H9 (cell line): ENCODE measurements around the gene ANKIB1. TPM values are rescaled to one million over a fixed set of nuclear protein-coding genes. Genes with fewer than 3 reads are reported as not detected.

ENCODE experiments used
- DNase-seq: peaks from one replicate; pipeline ENCODE4 v3.0.0-alpha.2; 2017
- H2AFZ ChIP-seq: one replicate; pipeline ENCODE4 v1.6.1; 2013; ENCODE audit warnings: mild to moderate bottlenecking, low read length, control low read depth, moderate library complexity
- H2AK5ac ChIP-seq: 2 replicates; pipeline ENCODE4 v1.6.1; 2013; ENCODE audit warnings: low read length, control low read depth, mixed read lengths; ENCODE audit not compliant: insufficient read length
- H2BK120ac ChIP-seq: one replicate; pipeline ENCODE4 v1.6.1; 2013; ENCODE audit warnings: low read depth, mild to moderate bottlenecking, low read length, control low read depth, inconsistent platforms; ENCODE audit not compliant: poor library complexity, severe bottlenecking
- H2BK12ac ChIP-seq: 2 replicates; pipeline ENCODE4 v1.6.1; 2013; ENCODE audit warnings: low read length, control low read depth, mixed read lengths, low read depth; ENCODE audit not compliant: insufficient read length
- H2BK15ac ChIP-seq: 2 replicates; pipeline ENCODE4 v1.6.1; 2013; ENCODE audit warnings: low read depth, low read length, control low read depth
- H2BK20ac ChIP-seq: one replicate; pipeline ENCODE4 v1.6.1; 2013; ENCODE audit warnings: low read depth, mild to moderate bottlenecking, low read length, control low read depth, inconsistent platforms; ENCODE audit not compliant: poor library complexity, severe bottlenecking
- H2BK5ac ChIP-seq: 2 replicates; pipeline ENCODE4 v1.6.1; 2013; ENCODE audit warnings: low read length, control low read depth, mixed read lengths; ENCODE audit not compliant: insufficient read length
- H3K14ac ChIP-seq: 2 replicates; pipeline ENCODE4 v1.6.1; 2013; ENCODE audit warnings: low read length, control low read depth; ENCODE audit not compliant: insufficient read depth
- H3K18ac ChIP-seq: 2 replicates; pipeline ENCODE4 v1.6.1; 2013; ENCODE audit warnings: low read depth, mild to moderate bottlenecking, mixed read lengths, low read length, control low read depth; ENCODE audit not compliant: insufficient read length
- H3K23ac ChIP-seq: 2 replicates; pipeline ENCODE4 v1.6.1; 2013; ENCODE audit warnings: low read length, control low read depth, mixed read lengths, low read depth; ENCODE audit not compliant: insufficient read length
- H3K23me2 ChIP-seq: 2 replicates; pipeline ENCODE4 v1.6.1; 2013; ENCODE audit warnings: low read depth, mild to moderate bottlenecking, mixed read lengths, low read length, control low read depth; ENCODE audit not compliant: insufficient read length, poor library complexity, severe bottlenecking
- H3K27ac ChIP-seq: 2 replicates; pipeline ENCODE4 v1.5.1; 2013; ENCODE audit warnings: low read length, control low read depth, mixed read lengths, low read depth; ENCODE audit not compliant: insufficient read length
- H3K27me3 ChIP-seq: 2 replicates; pipeline ENCODE4 v1.6.1; 2013; ENCODE audit warnings: low read length, control low read depth, inconsistent platforms; ENCODE audit not compliant: insufficient read depth
- H3K4ac ChIP-seq: 2 replicates; pipeline ENCODE4 v1.6.1; 2013; ENCODE audit warnings: low read depth, mild to moderate bottlenecking, control low read depth, inconsistent platforms, low read length, moderate library complexity
- H3K4me1 ChIP-seq: 2 replicates; pipeline ENCODE4 v1.6.1; 2013; ENCODE audit warnings: low read length, control low read depth, inconsistent platforms; ENCODE audit not compliant: insufficient read depth
- H3K4me2 ChIP-seq: 2 replicates; pipeline ENCODE4 v1.6.1; 2013; ENCODE audit warnings: low read length, control low read depth, mixed read lengths; ENCODE audit not compliant: insufficient read length, insufficient read depth
- H3K56ac ChIP-seq: 2 replicates; pipeline ENCODE4 v1.6.1; 2013; ENCODE audit warnings: low read depth, mild to moderate bottlenecking, mixed read lengths, low read length, control low read depth; ENCODE audit not compliant: insufficient read length
- H3K79me1 ChIP-seq: 2 replicates; pipeline ENCODE4 v1.6.1; 2013; ENCODE audit warnings: low read depth, mild to moderate bottlenecking, moderate library complexity, low read length, control low read depth, inconsistent platforms; ENCODE audit not compliant: insufficient read depth, poor library complexity, severe bottlenecking
- H3K79me2 ChIP-seq: 2 replicates; pipeline ENCODE4 v1.6.1; 2013; ENCODE audit warnings: low read length, control low read depth, inconsistent platforms; ENCODE audit not compliant: insufficient read depth
- H3K9ac ChIP-seq: 2 replicates; pipeline ENCODE4 v1.6.1; 2013; ENCODE audit warnings: low read length, control low read depth, mixed read lengths; ENCODE audit not compliant: insufficient read length; ENCODE audit errors: extremely low read depth
- H3K9me3 ChIP-seq: one replicate; pipeline ENCODE4 v1.6.1; 2013; ENCODE audit warnings: low read depth, low read length, inconsistent platforms; ENCODE audit not compliant: control insufficient read depth
- H3T11ph ChIP-seq: one replicate; pipeline ENCODE4 v1.6.1; 2013; ENCODE audit warnings: mild to moderate bottlenecking, low read length, control low read depth, inconsistent platforms
- H4K20me1 ChIP-seq: one replicate; pipeline ENCODE4 v1.6.1; 2013; ENCODE audit not compliant: control insufficient read depth, insufficient read length, insufficient read depth
- H4K5ac ChIP-seq: 2 replicates; pipeline ENCODE4 v1.6.1; 2013; ENCODE audit warnings: low read depth, mild to moderate bottlenecking, mixed read lengths, low read length, control low read depth; ENCODE audit not compliant: insufficient read length
- H4K8ac ChIP-seq: replicated peaks from 2 replicates; pipeline ENCODE4 v1.6.1; 2013; ENCODE audit warnings: low read length, control low read depth, mixed read lengths, low read depth; ENCODE audit not compliant: insufficient read length
- H4K91ac ChIP-seq: 2 replicates; pipeline ENCODE4 v1.6.1; 2013; ENCODE audit warnings: low read depth, mild to moderate bottlenecking, moderate library complexity, mixed read lengths, low read length, control low read depth; ENCODE audit not compliant: insufficient read length
- H3K27ac Mint-ChIP-seq, 3 experiments: 2 replicates in 2 of 3; 3 replicates in 1 of 3; pipeline ENCODE4 v1.8.0; 2020 to 2021; ENCODE audit warnings: mixed read lengths in 3 of 3, mild to moderate bottlenecking in 1 of 3, moderate library complexity in 1 of 3
- H3K27me3 Mint-ChIP-seq: 2 replicates; pipeline ENCODE4 v1.8.0; 2021; ENCODE audit warnings: low read depth, mild to moderate bottlenecking, moderate library complexity, mixed read lengths
- H3K36me3 Mint-ChIP-seq, 3 experiments: 2 replicates in 2 of 3; 3 replicates in 1 of 3; pipeline ENCODE4 v1.8.0; 2020 to 2021; ENCODE audit warnings: low read depth in 3 of 3, mixed read lengths in 3 of 3; ENCODE audit not compliant: insufficient read depth in 1 of 3
- H3K4me1 Mint-ChIP-seq, 2 experiments: 2 replicates each; pipeline ENCODE4 v1.8.0; 2020; ENCODE audit warnings: mixed read lengths in 2 of 2
- H3K4me3 Mint-ChIP-seq, 2 experiments: 2 replicates in 1 of 2; 3 replicates in 1 of 2; pipeline ENCODE4 v1.8.0; 2020 to 2021; ENCODE audit warnings: mild to moderate bottlenecking in 2 of 2, mixed read lengths in 2 of 2, moderate library complexity in 1 of 2
- H3K9me3 Mint-ChIP-seq, 2 experiments: 2 replicates in 1 of 2; 3 replicates in 1 of 2; pipeline ENCODE4 v1.8.0; 2020; ENCODE audit warnings: mild to moderate bottlenecking in 2 of 2, mixed read lengths in 2 of 2, moderate library complexity in 1 of 2
- CTCF ChIP-seq: fragments of 200-600 bp; sonication (generic); conservative IDR thresholded peaks from 3 replicates; pipeline ENCODE4 v1.8.0; 2021; ENCODE audit warnings: antibody characterized with exemption, mild to moderate bottlenecking
- WGBS: extraction: QIAGEN DNeasy Blood & Tissue Kit; methylation state at CpG from one replicate; pipeline ENCODE4 v1.1.7; 2013; ENCODE audit warnings: missing lambda C conversion rate, low lambda C conversion rate, mixed read lengths; ENCODE audit not compliant: insufficient read length; ENCODE audit errors: extremely low coverage; 5-methylcytosine and 5-hydroxymethylcytosine counted together
- total RNA-seq: library from RNA; stranded (reverse); gene quantifications from 2 replicates; pipeline ENCODE4 v1.2.1, GENCODE V29; 2021

The ANKIB1 gene
- total RNA-seq, 1 experiment from 2014 or later, result 42.0 TPM

GRCh38 chr7:92340016-92340415 is 94.2 kb downstream of the ANKIB1 start:
- H2AFZ ChIP-seq, result no peak overlapping the region
- Mint-ChIP-seq H3K4me3 (no peak overlapping the region), H3K27ac (peak overlapping the region in 1 of 3 experiments; percentile 85; a peak in 2 of 7 replicates), H3K9me3 (peaks cover 0 to 5% of the 10 kb centered on the region in 2 experiments; a peak in 3 of 5 replicates), H3K4me1 (peaks cover 7 to 11% of the 10 kb centered on the region in 2 experiments), H3K36me3 (peaks cover 1 to 17% (median 7%) of the 10 kb centered on the region in 3 experiments; a peak in 6 of 7 replicates), H3K27me3 (no peaks in the 10 kb centered on the region)
- no peaks in the 10 kb centered on the region for H3K4me1 ChIP-seq
- H3K4me2 ChIP-seq, result no peak overlapping the region
- DNase-seq, result no peak
- no peaks in the 10 kb centered on the region for H4K20me1 ChIP-seq
- no peaks in the 10 kb centered on the region for H3K9me3 ChIP-seq
- no peak overlapping the region for H3T11ph ChIP-seq
- H4K5ac ChIP-seq, result no peak overlapping the region
- no peaks in the 10 kb centered on the region for H3K79me1 ChIP-seq
- H2AK5ac ChIP-seq, result no peak overlapping the region
- no peak overlapping the region for H4K91ac ChIP-seq
- no peak overlapping the region for H3K56ac ChIP-seq
- no peaks in the 10 kb centered on the region for H3K23me2 ChIP-seq
- H2BK12ac ChIP-seq, result no peak overlapping the region
- no CpG with 5 or more reads among the region's 1 CpG for WGBS
- H3K27me3 ChIP-seq, result no peaks in the 10 kb centered on the region
- TF ChIP-seq CTCF, result no peak
- no peaks in the 10 kb centered on the region for H3K79me2 ChIP-seq
- no peak overlapping the region for H4K8ac ChIP-seq
- no peak overlapping the region for H3K18ac ChIP-seq
- no peak overlapping the region for H3K27ac ChIP-seq
- H3K9ac ChIP-seq, result no peak overlapping the region
- H2BK120ac ChIP-seq, result no peak overlapping the region
- H2BK5ac ChIP-seq, result no peak overlapping the region
- no peak overlapping the region for H2BK15ac ChIP-seq
- H2BK20ac ChIP-seq, result no peak overlapping the region
- H3K14ac ChIP-seq, result no peak overlapping the region
- no peak overlapping the region for H3K4ac ChIP-seq
- no peak overlapping the region for H3K23ac ChIP-seq
